Stimulated activated CD8-positive, alpha-beta memory T cell treated with anti-CD3 and anti-CD28 coated beads, Interleukin-7, amount 100 ng/mL, for 4 hours (primary cell): ENCODE results near the gene SLC11A1.

ENCODE experiments used
- DNase-seq, 2 donors: peaks; one replicate each; pipeline ENCODE4 v3.0.0-alpha.2; 2020; ENCODE audit warnings: low read depth in 2 of 2

SLC11A1 gene, protein sequence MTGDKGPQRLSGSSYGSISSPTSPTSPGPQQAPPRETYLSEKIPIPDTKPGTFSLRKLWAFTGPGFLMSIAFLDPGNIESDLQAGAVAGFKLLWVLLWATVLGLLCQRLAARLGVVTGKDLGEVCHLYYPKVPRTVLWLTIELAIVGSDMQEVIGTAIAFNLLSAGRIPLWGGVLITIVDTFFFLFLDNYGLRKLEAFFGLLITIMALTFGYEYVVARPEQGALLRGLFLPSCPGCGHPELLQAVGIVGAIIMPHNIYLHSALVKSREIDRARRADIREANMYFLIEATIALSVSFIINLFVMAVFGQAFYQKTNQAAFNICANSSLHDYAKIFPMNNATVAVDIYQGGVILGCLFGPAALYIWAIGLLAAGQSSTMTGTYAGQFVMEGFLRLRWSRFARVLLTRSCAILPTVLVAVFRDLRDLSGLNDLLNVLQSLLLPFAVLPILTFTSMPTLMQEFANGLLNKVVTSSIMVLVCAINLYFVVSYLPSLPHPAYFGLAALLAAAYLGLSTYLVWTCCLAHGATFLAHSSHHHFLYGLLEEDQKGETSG

DNA sequence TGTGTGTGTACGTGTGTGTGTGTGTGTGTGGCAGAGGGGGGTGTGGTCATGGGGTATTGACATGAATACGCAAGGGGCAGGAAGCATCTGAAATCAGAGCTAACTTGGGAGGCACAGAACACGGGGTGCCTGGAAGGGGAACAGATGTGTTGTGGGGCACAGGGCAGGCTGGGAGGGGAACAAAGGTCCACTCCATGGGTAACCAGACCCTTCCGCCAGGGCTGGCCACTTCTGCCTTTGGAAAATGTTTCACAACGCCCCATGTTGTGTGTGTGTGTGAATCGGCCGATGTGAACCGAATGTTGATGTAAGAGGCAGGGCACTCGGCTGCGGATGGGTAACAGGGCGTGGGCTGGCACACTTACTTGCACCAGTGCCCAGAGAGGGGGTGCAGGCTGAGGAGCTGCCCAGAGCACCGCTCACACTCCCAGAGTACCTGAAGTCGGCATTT lies at the start of gene SLC11A1:
SLC11A1 (plus strand) TSS at position 358 of the 451 bp plus-strand sequence. CDS start 96 bp downstream, outside the sequence.
- DNase-seq: no peak

DNA sequence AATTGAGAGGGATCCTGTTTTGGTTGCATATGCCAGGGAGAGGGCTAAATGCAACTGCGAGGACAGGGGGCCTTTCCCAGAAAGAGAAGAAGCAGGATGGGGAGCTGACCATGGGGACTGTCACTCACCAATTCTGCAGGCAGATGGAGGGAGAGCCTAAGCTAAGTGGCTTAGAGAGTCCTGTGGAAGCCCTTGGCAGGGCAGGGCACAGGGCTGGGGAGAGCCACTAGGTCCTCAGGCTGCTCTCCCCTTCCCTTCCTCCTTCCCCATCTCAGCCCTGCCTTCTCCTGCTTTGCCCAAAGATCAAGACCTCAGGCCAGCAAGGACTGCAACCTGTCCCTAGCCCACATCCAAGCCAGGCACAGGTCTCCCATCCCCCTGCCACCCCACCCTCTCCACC lies 49.8 kb upstream of the SLC11A1 start:
- DNase-seq: no peak

DNA sequence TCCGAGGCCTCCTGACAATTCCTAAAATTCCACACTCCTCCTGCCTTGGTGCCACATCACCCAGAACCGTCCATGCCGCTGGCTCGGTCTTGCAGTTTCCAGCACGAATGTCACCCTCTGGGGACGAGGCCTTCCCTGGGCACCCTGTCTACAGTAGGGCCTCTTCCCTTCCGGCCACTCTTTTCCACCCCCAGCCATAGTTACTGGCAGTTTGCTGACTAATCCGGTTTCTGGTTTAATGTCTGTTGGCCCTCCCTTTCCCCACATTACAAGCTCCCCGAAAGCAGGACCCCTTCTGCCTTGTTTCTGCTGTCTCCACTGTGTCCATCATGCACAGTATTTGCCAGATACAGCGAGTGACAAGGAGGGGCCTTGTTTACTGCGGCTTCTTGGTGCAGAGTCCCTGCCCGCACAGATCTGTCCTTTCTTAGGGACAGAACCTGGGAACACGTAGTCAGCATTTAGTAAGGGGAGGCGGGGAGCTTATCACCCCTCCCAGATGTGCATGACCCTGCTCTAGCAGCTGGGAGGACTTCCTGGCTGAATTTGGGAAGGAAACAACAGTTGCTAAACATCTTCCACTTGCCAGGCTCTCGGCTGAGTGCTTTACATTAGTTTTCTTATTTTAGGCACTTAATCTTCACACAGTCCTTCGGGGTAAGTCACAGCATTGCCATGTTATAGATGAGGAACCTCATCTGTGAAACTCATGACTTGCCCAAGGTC lies 49.0 kb upstream of the SLC11A1 start:
- no peak for DNase-seq

DNA sequence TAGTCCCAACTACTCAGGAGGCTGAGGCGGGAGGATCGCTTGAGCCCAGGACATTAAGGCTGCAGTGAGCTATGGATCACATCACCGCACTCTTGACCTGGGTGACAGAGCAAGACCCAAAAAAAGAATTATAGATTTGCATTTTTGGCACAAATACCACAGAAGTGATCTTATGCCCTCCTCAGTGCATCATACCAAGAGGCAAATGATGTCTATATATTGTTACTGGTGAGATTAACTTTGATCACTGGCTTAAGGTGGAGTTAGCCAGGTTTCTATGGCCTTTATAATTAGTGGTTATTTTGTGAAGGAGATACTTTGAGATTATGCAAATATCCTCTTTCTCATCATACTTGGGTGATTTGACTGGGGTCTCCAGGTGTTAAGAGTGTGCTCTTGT lies 47.5 kb upstream of the SLC11A1 start:
- no peak for DNase-seq

DNA sequence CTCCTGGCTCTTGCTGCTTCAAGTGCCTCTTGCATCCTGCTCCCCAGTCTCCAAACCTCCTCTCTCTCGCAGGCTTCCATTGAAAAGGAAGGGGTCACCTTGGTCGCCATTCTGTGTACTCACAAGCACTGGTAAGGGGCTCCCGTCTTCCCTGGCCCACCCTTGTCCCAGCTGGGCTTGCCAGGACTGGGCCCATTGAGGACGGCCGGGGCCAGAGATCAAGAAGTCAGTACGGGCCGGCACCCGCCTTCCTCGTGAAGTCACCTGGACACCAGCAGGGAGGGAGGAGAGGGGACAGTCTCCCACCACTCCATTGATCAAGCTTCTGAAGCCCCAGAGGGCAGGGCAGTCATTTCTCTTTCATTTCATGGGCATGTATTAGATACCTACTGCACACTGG lies 41.4 kb upstream of the SLC11A1 start:
- DNase-seq: no peak

DNA sequence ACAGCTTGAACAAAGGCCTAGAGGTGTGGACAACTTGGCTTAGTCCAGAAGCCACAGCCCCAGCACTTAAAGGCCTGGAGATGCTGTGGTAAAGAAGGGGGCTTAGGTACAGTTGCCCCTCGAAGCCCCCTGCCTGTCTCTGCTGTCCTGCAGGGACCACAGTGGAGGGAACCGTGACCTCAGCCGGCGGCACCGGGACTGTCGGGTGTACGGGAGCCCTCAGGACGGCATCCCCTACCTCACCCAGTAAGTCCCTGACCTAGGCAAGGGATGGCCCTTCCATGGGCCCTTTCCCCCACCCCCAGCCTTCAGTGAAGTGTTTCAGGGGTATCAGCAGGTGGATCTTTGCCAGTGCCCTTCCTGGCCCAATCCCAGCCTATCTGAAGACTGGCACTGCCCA lies 40.7 kb upstream of the SLC11A1 start:
- no peak for DNase-seq

DNA sequence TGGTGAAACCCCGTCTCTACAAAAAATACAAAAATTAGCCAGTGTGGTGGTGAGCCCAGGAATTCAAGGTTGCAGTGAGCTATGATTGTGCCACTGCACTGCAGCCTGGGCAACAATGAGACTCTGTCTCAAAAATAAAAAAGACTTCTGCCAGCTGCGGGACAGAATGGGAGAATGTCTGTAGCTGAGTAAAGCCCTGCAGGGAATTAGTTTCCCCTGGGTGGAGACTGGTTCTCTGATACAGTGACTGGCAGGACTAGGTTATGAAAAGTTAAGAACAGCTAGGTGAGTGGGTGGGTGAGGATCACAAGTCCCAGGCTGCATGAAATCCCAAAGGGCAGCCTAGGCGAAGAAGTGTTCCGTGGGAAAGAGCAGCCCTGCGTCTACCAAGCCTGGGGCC lies 39.2 kb upstream of the SLC11A1 start:
- DNase-seq: no peak

DNA sequence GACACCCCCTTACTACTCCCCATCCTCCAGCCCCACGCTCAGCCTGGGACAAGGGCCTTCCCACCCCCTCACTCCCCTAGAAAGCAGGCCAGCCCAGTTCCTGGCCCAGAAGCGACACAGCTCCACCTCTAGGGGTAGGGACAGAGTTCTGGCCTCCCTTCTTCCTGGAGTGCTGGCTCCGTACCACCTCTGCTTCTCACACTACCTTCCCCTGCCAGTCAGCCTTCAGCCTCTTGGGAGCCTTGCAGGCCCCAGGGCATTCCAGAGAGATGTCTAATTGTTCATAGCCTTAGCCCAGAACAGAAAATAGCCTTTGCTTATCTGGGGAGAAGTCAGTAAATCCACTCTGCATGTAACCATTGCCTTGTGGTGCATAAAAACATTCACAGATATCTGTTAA lies 38.5 kb upstream of the SLC11A1 start:
- no peak for DNase-seq

DNA sequence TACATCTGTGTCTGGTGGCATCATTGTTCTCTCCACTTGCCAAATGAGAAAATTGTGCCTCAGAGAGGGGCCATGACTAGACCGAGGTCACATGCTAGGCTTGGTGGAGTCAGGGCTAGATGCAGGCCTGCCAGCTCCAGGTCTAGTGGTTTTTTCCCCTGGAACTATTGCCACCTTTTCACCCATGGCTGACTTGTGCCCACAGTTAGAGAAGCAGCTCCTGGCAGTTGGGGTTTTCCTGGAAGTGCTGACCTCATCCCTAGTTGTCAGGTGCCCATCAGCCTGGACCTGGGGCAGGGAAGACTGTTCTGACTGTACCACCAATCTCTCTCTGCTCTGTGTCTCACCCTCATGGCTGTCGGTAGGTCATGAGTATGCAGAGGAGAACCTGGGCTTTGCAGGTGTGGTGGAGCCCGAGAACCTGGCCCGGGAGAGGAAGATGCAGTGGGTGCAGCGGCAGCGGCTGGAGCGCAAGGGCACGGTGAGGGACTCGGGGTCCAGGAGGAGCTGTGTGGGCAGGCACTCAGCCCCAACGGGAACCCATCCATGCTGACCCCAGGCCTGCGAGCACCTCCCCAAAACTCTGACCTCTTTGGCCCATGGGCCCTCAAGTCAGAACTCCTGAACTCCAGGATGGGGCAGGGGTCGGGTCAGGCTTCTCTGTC lies 37.9 kb upstream of the SLC11A1 start:
- no peak for DNase-seq

DNA sequence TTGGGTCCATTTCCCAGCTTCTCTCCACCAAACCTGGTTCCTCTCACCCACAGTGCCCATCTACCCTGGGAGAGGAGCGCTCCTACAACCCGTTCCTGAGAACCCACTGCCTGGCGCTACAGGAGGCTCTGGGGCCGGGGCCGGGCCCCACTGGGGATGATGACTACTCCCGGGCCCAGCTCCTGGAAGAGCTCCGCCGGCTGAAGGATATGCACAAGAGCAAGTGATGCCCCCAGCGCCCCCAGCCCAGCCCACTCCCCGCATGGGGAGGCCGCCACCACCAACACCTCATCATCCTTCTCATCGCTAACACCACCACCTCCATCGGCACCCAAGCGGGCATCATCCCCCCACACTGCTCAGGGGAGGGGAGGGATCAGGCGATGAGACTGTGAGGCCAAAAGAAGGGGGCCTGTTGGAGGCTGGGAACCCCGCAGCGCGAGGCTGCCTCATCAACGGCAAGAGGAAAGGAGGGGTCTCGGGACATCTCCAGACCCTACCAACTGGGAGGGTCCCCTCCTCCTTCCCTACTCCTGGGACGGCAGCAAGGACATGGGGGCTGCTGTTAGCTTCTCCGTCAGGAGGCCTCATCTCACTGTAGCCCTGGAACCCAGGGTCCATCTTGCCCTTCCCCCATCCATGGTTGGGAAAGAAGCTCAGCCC lies 37.2 kb upstream of the SLC11A1 start:
- DNase-seq: no peak

DNA sequence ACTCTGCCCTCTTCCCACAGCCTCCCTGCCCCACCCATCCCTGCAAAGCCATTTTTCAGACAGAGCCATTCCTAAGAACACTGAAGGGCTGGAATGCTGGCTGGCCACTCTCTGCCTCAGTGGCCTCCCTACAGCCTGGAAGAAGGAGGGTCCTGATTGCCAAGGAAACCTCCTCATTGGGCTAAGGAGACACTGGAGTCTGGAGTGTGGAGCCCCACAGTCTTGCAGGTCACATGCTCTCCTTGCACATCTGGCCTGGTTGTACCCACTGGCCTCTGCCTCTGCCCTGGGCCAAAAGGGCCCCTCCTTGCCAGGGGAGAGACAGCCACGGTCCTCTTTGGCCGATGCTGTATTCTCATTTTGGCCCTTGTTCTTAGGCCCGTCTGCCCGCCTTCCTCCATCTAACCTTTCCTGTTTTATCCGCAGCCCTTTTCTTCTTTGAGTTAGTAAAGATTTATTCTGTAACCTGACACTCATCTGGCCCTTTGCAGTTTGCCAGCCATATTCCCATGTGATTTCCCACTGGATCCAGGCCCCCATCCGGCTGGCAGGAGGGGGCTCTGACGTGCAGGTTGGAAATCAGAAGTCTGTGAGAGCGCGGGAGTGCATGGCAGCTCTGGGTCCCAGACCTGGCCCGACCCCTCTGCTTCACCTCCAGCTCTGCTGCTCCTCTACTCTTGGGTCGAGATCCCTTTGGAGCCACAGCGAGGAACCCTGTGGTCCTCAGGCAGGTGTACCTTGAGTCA lies 36.4 kb upstream of the SLC11A1 start:
- no peak for DNase-seq

DNA sequence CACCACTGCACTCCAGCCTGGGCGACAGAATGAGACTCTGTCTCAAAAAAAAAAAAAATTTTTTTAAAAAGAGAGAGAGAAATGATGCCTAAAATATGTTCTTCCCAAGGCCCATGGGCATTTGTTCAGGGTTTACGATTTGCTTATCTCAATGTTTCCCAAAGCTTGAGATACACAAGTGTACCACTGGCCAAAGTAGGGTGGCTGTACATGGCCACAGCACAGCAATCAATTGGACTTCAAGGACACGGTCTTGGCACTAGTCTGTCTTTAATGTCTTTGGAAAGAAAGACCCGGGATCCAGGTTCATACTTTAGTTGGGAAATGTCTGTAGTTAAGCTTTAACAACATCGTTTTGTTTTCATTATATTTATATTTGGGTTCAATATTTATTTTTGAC lies 34.9 kb upstream of the SLC11A1 start:
- no peak for DNase-seq

DNA sequence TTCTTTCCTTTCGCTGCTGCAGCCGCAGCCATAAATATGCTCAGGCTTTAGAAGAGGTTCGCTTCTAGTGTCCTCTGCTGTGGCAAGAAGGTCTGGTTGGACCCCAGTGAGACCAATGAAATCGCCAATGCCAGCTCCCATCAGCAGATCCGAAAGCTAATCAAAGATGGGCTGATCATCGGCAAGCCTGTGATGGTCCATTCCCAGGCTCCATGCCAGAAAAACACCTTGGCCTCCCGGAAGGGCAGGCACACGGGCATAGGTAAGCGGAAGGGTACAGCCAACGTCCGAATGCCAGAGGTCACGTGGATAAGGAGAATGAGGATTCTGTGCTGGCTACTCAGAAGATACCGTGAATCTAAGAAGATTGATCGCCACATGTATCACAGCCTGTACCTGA lies 28.0 kb upstream of the SLC11A1 start:
- DNase-seq: no peak

DNA sequence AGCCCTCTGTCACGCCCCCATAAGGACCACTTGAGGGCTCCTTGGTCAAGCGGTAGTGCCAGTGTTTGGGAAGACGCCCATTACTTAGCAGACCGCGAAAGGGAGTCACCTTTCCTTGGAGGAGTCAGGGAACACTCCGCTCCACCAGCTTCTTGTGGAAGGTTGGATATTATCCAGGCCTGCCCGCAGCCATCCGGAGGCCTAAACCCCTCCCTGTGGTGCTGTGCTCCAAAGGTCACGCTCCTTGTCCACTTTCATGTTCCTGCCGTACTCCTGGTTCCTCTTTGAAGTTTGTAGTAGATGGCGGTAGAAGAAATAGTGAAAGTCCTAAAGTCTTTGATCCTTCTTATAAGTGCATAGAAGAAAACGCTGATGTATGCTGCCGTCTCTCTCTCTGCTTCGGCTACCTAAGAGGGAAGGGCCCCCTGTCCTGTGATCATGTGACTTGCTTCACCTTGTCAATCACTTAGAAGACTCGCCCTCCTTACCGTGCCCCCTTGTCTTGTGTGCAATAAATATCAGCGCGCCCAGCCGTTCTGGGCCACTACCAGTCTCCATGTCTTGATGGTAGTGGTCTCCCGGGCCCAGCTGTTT lies 27.1 kb upstream of the SLC11A1 start:
- DNase-seq: no peak

DNA sequence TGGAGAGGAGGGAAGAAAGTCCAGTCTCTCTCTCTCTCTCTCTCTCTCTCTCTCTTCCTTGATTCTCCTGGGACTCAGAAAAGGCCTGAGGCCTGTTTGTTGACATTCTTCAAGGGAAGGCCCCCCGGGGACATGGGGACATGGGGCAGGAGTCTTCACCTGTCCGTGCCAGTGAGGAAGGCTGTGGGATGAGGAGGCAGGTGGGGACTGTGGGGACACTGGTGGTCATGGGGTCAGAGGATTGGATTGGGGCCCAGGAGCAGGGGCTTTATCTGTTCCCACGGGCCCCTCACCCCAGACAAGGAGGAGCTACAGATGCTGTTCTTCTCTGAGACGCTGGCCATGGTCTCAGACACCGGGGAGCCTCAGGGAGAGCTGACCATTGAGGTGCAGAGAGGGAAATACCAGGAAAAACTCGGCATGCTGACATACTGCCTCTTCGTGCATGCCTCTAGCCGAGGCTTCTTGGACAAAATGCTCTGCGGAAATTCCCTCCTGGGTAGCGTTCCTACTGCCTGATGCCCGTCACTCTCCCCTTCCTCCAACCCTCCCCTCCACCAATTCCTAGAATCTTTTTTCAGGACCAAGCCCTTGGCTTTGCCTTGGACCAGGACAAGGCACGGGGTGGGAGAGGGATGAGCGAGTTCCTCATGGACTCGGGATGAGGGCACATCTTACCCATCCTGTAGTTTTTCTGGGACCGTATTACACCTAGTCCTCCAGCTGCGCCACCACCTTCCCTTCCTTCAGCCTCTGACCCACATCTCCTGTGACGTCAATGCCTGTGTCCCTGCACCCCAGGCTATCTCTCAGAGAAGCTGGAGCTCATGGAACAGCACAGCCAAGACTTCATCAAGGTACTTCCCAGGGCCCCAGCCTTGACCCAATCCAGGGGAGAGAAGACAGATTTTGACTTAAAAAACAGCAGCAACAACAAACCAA lies 24.6 kb upstream of the SLC11A1 start:
- DNase-seq: no peak

DNA sequence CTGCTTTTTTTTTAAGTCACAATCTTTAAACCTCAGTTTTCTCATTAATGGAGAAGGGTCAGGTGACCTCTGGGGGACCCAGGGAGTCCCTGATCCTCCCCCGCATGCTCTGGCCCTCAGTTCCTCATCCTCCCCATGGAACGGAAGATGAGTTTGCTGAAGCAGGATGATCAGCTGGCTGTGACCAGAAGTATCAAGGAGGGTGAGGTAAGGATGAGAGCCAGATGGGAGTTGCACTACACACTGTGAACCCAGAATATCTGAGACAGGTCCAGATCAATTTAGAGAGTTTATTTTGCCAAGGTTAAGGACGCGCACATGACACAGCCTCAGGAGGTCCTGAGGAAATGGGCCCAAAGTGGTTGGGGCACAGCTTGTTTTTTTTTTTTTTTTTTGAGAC lies 21.6 kb upstream of the SLC11A1 start:
- DNase-seq: no peak

DNA sequence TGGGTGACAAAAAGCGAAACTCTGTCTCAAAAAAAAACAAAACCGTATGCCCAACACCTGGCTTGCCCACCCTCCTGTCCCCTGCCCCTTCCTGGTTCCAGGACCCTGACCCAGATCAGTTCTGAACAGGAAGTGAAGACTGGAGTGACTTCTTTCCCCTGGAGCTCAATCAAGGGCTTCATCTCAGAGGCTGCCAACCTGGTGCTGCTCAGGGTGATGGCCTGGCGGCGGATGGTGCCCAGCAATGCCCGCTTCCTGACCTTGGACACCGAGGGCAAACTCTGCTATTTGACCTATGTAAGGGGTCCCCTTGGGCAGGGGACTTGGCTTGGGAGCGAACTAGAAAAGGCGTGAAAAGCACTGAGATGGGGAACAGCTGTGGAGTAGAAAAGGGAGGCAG lies 19.5 kb upstream of the SLC11A1 start:
- no peak for DNase-seq

DNA sequence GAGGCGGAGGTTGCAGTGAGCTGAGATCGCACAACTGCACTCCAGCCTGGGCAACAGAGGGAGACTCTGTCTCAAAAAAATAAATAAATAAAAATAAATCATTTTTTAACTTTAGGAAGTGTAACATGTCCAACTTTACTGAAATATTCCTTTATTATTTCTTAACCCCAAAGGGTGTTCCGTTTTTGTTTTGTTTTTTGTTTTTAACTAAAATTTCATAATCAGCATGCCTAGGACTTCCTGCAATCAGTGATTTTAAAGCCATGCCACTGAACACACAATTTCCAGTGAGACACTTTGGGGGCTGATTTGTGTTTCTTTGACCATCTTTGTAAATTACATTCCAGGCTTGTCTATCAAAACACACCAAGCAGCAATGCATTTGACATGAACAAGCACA lies 18.3 kb upstream of the SLC11A1 start:
- no peak for DNase-seq

DNA sequence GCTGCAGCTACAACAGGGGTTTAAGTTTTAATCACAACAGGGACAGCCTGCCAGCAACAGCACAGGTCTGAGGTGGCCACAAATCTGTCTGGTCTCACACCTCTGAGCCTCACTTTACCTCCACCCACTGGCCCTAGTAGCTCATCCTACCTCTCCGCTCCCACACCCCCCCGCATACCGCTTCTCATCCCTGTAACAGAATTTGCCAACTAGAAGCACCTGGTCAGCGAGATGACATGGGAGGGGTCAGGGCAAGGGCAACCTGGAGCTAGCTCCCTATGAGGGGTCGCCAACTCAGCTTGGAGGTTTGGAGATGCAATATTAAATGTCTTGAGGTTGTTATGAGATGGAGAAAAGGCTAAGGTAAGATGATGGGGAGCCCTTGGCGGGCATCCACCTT lies 17.9 kb upstream of the SLC11A1 start:
- DNase-seq: no peak
